Liver (tissue), 9 donors: Measurements from ENCODE around the gene CAMSAP3. TPM values are rescaled to one million over a fixed set of nuclear protein-coding genes. Genes with fewer than 3 reads are reported as not detected.
A peak's percentile ranks its signal among the peaks of the same experiment; 100 is the strongest.

ENCODE experiments used
- DNase-seq: peaks from one replicate; pipeline ENCODE4 v3.0.0-alpha.2; 2017; ENCODE audit warnings: low spot score
- H3K27ac ChIP-seq, 2 donors: one replicate each; pipeline ENCODE4 v1.7.0; 2013; ENCODE audit warnings: inconsistent platforms in 2 of 2, low read length in 2 of 2, control low read depth in 1 of 2, low read depth in 1 of 2, mild to moderate bottlenecking in 1 of 2
- H3K27me3 ChIP-seq, 4 donors: one replicate each; pipeline versions ENCODE4 v1.6.1 to v1.7.0; 2013; ENCODE audit warnings: low read length in 3 of 4, inconsistent platforms in 1 of 4, mild to moderate bottlenecking in 1 of 4, moderate library complexity in 1 of 4; ENCODE audit not compliant: control insufficient read depth in 4 of 4, insufficient read depth in 4 of 4
- H3K36me3 ChIP-seq, 4 donors: one replicate each; pipeline versions ENCODE4 v1.6.1 to v1.7.0; 2013; ENCODE audit warnings: low read length in 3 of 4, mild to moderate bottlenecking in 3 of 4, low read depth in 1 of 4, moderate library complexity in 1 of 4; ENCODE audit not compliant: control insufficient read depth in 4 of 4, insufficient read depth in 3 of 4
- H3K4me1 ChIP-seq, 4 donors: one replicate each; pipeline versions ENCODE4 v1.6.1 to v1.7.0; 2013; ENCODE audit warnings: low read length in 3 of 4, mild to moderate bottlenecking in 3 of 4, moderate library complexity in 1 of 4; ENCODE audit not compliant: control insufficient read depth in 4 of 4, insufficient read depth in 4 of 4
- H3K4me3 ChIP-seq, 3 donors: one replicate each; pipeline versions ENCODE4 v1.6.1 to v1.7.0; 2013; ENCODE audit warnings: low read length in 3 of 3, control low read depth in 1 of 3, low read depth in 1 of 3, mild to moderate bottlenecking in 1 of 3
- H3K9ac ChIP-seq, 2 donors: one replicate each; pipeline ENCODE4 v1.7.0; 2013; ENCODE audit warnings: low read length in 2 of 2, mild to moderate bottlenecking in 2 of 2, moderate library complexity in 2 of 2, control low read depth in 1 of 2, low read depth in 1 of 2
- H3K9me3 ChIP-seq, 4 donors: one replicate each; pipeline versions ENCODE4 v1.6.1 to v1.7.0; 2013; ENCODE audit warnings: low read length in 3 of 4; ENCODE audit not compliant: control insufficient read depth in 4 of 4
- CTCF ChIP-seq: fragments of 150-350 bp; IDR thresholded peaks from 2 replicates; pipeline ENCODE4 v1.5.1; 2017; ENCODE audit warnings: improper control_type of control experiment, low read depth, low read length; ENCODE audit not compliant: missing input control
- EGR1 ChIP-seq, 2 donors: IDR thresholded peaks; 2 replicates each; pipeline ENCODE4 v1.6.1; 2016 to 2018; ENCODE audit warnings: antibody characterized with exemption in 2 of 2, low read depth in 2 of 2
- FOXA1 ChIP-seq: IDR thresholded peaks from 2 replicates; pipeline ENCODE4 v1.6.1; 2016; ENCODE audit warnings: antibody characterized with exemption
- FOXA2 ChIP-seq: IDR thresholded peaks from 2 replicates; pipeline ENCODE4 v1.6.1; 2016; ENCODE audit warnings: antibody characterized with exemption
- GABPA ChIP-seq, 2 donors: IDR thresholded peaks in 1 of 2; conservative IDR thresholded peaks in 1 of 2; 2 replicates each; pipeline ENCODE4 v1.6.1; 2016; ENCODE audit warnings: antibody characterized with exemption in 2 of 2, mild to moderate bottlenecking in 1 of 2, moderate library complexity in 1 of 2
- HNF4A ChIP-seq, 2 donors: conservative IDR thresholded peaks; 2 replicates each; pipeline ENCODE4 v1.6.1; 2016; ENCODE audit warnings: antibody characterized with exemption in 2 of 2, mild to moderate bottlenecking in 2 of 2
- HNF4G ChIP-seq: IDR thresholded peaks from 2 replicates; pipeline ENCODE4 v1.6.1; 2016; ENCODE audit warnings: antibody characterized with exemption
- NR2F2 ChIP-seq: IDR thresholded peaks from 2 replicates; pipeline ENCODE4 v1.6.1; 2016; ENCODE audit warnings: antibody characterized with exemption
- RAD21 ChIP-seq, 2 donors: IDR thresholded peaks; 2 replicates each; pipeline ENCODE4 v1.6.1; 2016; ENCODE audit warnings: antibody characterized with exemption in 2 of 2, mild to moderate bottlenecking in 2 of 2
- RXRA ChIP-seq, 2 donors: IDR thresholded peaks; 2 replicates each; pipeline ENCODE4 v1.6.1; 2017 to 2018; ENCODE audit warnings: antibody characterized with exemption in 2 of 2, mild to moderate bottlenecking in 1 of 2
- SP1 ChIP-seq: IDR thresholded peaks from 2 replicates; pipeline ENCODE4 v1.6.1; 2018; ENCODE audit warnings: antibody characterized with exemption, mild to moderate bottlenecking
- YY1 ChIP-seq: IDR thresholded peaks from 2 replicates; pipeline ENCODE4 v1.6.1; 2016; ENCODE audit warnings: antibody characterized with exemption, mild to moderate bottlenecking
- WGBS: extraction: QIAGEN DNeasy Blood & Tissue Kit; methylation state at CpG from one replicate; pipeline ENCODE4 v1.1.7; 2013; 5-methylcytosine and 5-hydroxymethylcytosine counted together
- polyA plus RNA-seq, 2 donors: library from polyadenylated mRNA; stranded (reverse) in 1 of 2; unstranded in 1 of 2; fragments of 200-250 nt in 1 of 2; fragments of >200 nt in 1 of 2; fragmentation: Nextera tagmentation in 1 of 2; extraction: Ambion mirVana in 1 of 2; gene quantifications; one replicate each; pipeline versions ENCODE4 v1.2.1 to v1.2.3, GENCODE V29; 2013 to 2015
- total RNA-seq, 2 donors: library from RNA; depleted of rRNA; stranded (reverse); fragments of >200 nt; gene quantifications; one replicate each; pipeline ENCODE4 v1.2.3, GENCODE V29; 2014
- donor health status: healthy.
- donor health status: healthy.
- donor health status: healthy.
- donor health status: healthy.
- donor health status: healthy.

Gene CAMSAP3
- total and polyA plus RNA-seq, 4 donors, result 4.4 to 19.1 (median 9.8) TPM

GRCh38 chr19:7549429-7550148, 46.1 kb upstream of the CAMSAP3 start:
- no peak overlapping the region for H3K4me3 ChIP-seq
- no peaks in the 10 kb centered on the region for H3K27me3 ChIP-seq
- no peaks in the 10 kb centered on the region for H3K9me3 ChIP-seq
- WGBS, result 95% methylated on average over 36 of the region's 36 CpGs
- peaks cover 0 to 6% (median 2%) of the 10 kb centered on the region in 4 donors for H3K4me1 ChIP-seq
- TF ChIP-seq GABPA (IDR thresholded peaks at IDR 0.05 in 1 of 2, conservative IDR thresholded peaks at IDR 0.05 in 1 of 2) (no peak), FOXA1 (no peak)
- H3K9ac ChIP-seq, result no peak overlapping the region
- DNase-seq, result no peak
- no peak overlapping the region for H3K27ac ChIP-seq
- peaks cover 2 to 10% (median 3%) of the 10 kb centered on the region in 4 donors for H3K36me3 ChIP-seq

DNA sequence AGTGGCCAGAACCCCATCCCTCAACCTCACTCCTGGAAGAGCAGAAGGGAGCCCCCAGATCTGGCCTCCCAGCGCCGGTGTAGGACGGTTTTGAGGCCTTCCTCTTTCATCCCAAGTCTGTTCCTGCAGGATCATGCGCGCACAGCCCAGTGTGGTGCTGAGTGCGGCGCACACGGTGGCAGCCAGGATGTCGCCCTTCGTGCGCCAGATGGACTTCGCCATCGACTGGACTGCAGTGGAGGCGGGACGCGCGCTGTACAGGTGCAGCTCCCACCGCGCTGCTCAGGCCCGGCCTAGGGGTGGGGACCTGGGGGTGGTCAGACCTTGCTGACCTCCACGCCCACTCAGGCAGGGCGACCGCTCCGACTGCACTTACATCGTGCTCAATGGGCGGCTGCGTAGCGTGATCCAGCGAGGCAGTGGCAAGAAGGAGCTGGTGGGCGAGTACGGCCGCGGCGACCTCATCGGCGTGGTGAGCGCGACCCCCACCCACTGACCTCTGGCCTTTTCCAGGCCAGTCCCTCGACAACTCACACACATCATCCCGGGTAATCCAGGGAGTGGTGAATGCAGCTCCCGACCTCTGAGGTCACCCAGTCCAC, 45.4 kb upstream of the CAMSAP3 start:
- H3K9ac ChIP-seq, result no peak overlapping the region
- WGBS, result 97% methylated on average over 41 of the region's 41 CpGs
- H3K4me1 ChIP-seq, result peaks cover 0 to 6% (median 2%) of the 10 kb centered on the region in 4 donors
- H3K4me3 ChIP-seq, result no peak overlapping the region
- H3K9me3 ChIP-seq, result no peaks in the 10 kb centered on the region
- TF ChIP-seq HNF4G (no peak), FOXA2 (no peak), RAD21 (IDR thresholded peaks at IDR 0.05) (no peak), RXRA (IDR thresholded peaks at IDR 0.05) (no peak), NR2F2 (no peak)
- peaks cover 2 to 12% (median 3%) of the 10 kb centered on the region in 4 donors for H3K36me3 ChIP-seq
- no peak for DNase-seq
- H3K27ac ChIP-seq, result no peak overlapping the region
- no peaks in the 10 kb centered on the region for H3K27me3 ChIP-seq

DNA sequence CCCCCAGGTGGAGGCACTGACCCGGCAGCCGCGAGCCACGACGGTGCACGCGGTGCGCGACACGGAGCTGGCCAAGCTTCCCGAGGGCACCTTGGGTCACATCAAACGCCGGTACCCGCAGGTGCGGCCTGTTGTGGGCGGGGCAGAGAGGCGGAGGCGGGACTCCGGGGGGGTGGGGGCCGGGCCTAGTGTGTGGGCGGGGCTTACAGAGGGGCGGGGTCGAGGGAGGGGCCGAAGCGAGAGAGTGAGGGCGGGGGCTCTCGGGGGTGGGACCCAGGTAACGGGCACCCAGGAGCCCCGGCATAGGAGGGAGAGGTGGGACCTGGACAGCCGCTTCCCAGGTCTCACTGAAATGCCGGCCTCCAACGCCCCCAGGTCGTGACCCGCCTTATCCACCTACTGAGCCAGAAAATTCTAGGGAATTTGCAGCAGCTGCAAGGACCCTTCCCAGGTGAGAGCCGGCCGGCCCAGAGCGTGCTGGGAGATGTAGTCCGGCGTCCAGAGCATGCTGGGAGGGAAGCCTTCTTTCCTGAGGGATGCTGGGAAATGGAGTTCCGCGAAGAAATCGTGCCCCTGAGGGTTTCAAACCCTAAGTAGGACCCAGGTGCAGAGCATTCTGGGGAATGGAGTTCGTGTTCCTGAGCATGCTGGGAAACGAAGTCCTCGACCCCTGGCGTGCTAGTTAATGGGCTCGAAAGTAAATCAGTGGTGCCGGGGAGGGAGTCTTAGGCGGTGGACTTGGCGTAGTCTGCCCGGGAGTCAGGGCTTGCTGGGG, 44.5 kb upstream of the CAMSAP3 start:
- TF ChIP-seq CTCF (no peak), GABPA (IDR thresholded peaks at IDR 0.05 in 1 of 2, conservative IDR thresholded peaks at IDR 0.05 in 1 of 2) (peak in 1 of 2 donors; percentile 69), FOXA2 (no peak), RXRA (IDR thresholded peaks at IDR 0.05) (peak in 1 of 2 donors; percentile 27), HNF4A (conservative IDR thresholded peaks at IDR 0.05) (peak in 1 of 2 donors; percentile 5), YY1 (peak; percentile 83), EGR1 (IDR thresholded peaks at IDR 0.05; ENCODE audit: low read depth in 2 of 2) (peak in 1 of 2 donors; percentile 9), SP1 (peak; percentile 46)
- 25% methylated on average over 51 of the region's 51 CpGs for WGBS
- peak; percentile 80 for DNase-seq

More for the DNA sequence above, 44.5 kb upstream of the CAMSAP3 start:
- Histone ChIP-seq H3K9ac (no peak overlapping the region), H3K36me3 (peaks cover 3 to 16% (median 6%) of the 10 kb centered on the region in 4 donors), H3K9me3 (no peaks in the 10 kb centered on the region), H3K4me1 (peaks cover 0 to 6% (median 2%) of the 10 kb centered on the region in 4 donors), H3K27me3 (no peaks in the 10 kb centered on the region), H3K4me3 (peak overlapping the region in 1 of 3 donors; percentile 34), H3K27ac (no peak overlapping the region)
